AG04450 (cell line): ENCODE data around the gene HEMK1. TPM values are rescaled to one million over a fixed set of nuclear protein-coding genes. Genes with fewer than 3 reads are reported as not detected.

Experiments used
- CTCF ChIA-PET: fragments of 300-600, 350-600 bp; formaldehyde crosslinking; extraction: SDS; loops from one replicate; lab custom pipeline; 2022; ENCODE audit warnings: antibody characterized with exemption, inconsistent platforms; lab: Charles Lee
- POLR2A ChIA-PET: fragments of 350-600 bp; formaldehyde crosslinking; extraction: SDS; loops from one replicate; lab custom pipeline; 2021; ENCODE audit warnings: antibody characterized with exemption, inconsistent platforms; lab: Yijun Ruan, JAX
- DNase-seq: peaks from one replicate; pipeline ENCODE4 v3.0.0-alpha.2; 2011; ENCODE audit warnings: low read depth, low spot score
- H3K27ac ChIP-seq: one replicate; pipeline ENCODE4 v1.5.1; 2012; ENCODE audit warnings: low read depth, low read length, control low read depth
- H3K27me3 ChIP-seq: one replicate; pipeline ENCODE4 v1.6.0; 2012; ENCODE audit warnings: low read length; ENCODE audit not compliant: control insufficient read depth, insufficient read depth
- H3K4me3 ChIP-seq: 2 replicates; pipeline ENCODE4 v1.5.1; 2011; ENCODE audit warnings: mild to moderate bottlenecking, low read depth, low read length, control low read depth
- H3K9me3 ChIP-seq: 2 replicates; pipeline ENCODE4 v1.5.1; 2012; ENCODE audit warnings: low read length; ENCODE audit not compliant: control insufficient read depth, insufficient read depth
- polyA plus RNA-seq: library from polyadenylated mRNA; depleted of rRNA; stranded (reverse); fragments of >200 nt; gene quantifications from 2 replicates; pipeline ENCODE4 v1.2.3, GENCODE V29; 2011
- TF ChIP-seq, protein P1 (sequence below): IDR thresholded peaks from 2 replicates; pipeline ENCODE4 v1.5.1; 2011; ENCODE audit warnings: low read depth, low read length, control low read depth, inconsistent platforms

The HEMK1 gene
- polyA plus RNA-seq, 1 experiment: 12.1 TPM

DNA sequence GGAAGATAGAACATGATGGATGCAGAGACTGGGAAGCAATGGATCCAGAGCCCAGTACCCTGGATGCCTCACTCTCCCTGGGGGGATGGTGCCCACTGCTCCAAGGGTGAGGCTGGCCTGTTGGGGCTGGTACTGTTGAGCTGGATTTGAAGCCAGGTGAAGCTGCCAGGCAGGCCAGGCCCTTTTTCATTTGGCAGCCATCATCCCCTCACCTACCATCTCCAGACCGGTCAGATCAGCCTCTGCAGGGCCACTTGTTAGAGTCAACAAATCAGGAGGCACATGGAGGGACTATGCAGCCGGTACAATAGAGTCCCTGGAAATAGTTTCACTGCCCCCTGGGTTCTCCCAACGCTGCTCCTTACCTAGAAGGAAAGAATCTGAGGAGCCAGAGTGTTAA, 53.6 kb downstream of the HEMK1 start:
- H3K9me3 ChIP-seq: no peaks in the 10 kb centered on the region
- no peak for DNase-seq
- ChIA-PET CTCF (interaction anchor here (0.7 to 1.1 kb wide), 3 partner anchors 9 to 766 kb away, joined by 3 read pairs; no protein-coding TSS in a partner anchor), POLR2A (no interaction called here)
- H3K27me3 ChIP-seq: no peaks in the 10 kb centered on the region
- TF ChIP-seq, protein P1, sequence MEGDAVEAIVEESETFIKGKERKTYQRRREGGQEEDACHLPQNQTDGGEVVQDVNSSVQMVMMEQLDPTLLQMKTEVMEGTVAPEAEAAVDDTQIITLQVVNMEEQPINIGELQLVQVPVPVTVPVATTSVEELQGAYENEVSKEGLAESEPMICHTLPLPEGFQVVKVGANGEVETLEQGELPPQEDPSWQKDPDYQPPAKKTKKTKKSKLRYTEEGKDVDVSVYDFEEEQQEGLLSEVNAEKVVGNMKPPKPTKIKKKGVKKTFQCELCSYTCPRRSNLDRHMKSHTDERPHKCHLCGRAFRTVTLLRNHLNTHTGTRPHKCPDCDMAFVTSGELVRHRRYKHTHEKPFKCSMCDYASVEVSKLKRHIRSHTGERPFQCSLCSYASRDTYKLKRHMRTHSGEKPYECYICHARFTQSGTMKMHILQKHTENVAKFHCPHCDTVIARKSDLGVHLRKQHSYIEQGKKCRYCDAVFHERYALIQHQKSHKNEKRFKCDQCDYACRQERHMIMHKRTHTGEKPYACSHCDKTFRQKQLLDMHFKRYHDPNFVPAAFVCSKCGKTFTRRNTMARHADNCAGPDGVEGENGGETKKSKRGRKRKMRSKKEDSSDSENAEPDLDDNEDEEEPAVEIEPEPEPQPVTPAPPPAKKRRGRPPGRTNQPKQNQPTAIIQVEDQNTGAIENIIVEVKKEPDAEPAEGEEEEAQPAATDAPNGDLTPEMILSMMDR: no peak
- no peak overlapping the region for H3K4me3 ChIP-seq
- H3K27ac ChIP-seq: no peak overlapping the region

- POLR2A ChIA-PET: no interaction called here
- TF ChIP-seq, protein P1: no peak
- DNase-seq: no peak
- no peaks in the 10 kb centered on the region for H3K9me3 ChIP-seq
- CTCF ChIA-PET: no interaction called here
- no peaks in the 10 kb centered on the region for H3K27me3 ChIP-seq
- H3K4me3 ChIP-seq: no peak overlapping the region
- no peak overlapping the region for H3K27ac ChIP-seq
These were observed 54.6 kb downstream of the HEMK1 start for GRCh38 chr3:50623840-50624474.

DNA sequence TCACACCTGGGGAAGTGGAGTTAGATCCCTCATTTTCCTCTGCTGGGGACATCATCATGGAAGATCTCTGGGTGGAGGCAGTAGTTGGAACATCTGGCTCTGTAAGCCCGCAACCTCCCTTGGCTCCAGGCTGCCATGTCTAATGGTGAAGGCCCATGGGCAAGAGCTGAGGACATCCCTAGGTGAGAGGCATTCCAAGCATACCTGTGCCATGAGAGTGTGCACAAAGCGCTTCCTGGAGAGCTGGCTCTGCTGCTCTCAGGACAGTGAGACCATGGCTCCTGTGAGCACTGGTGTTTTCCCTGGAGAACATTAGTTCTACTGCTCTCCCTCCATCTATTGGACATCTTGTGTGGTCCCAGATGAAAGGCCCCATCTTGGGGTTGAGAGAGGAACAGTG, 55.3 kb downstream of the HEMK1 start:
- Histone ChIP-seq H3K27ac (no peak overlapping the region), H3K27me3 (no peaks in the 10 kb centered on the region), H3K4me3 (no peak overlapping the region), H3K9me3 (no peaks in the 10 kb centered on the region)
- TF ChIP-seq, protein P1: no peak
- POLR2A ChIA-PET: no interaction called here
- CTCF ChIA-PET: no interaction called here
- no peak for DNase-seq

- Histone ChIP-seq H3K4me3 (no peak overlapping the region), H3K27ac (no peak overlapping the region), H3K9me3 (no peaks in the 10 kb centered on the region), H3K27me3 (no peaks in the 10 kb centered on the region)
- DNase-seq: no peak
- ChIA-PET CTCF (interaction anchor here (0.6 to 4.8 kb wide), 3 partner anchors 10 to 53 kb away, joined by 3 to 22 read pairs (median 5); partner anchors contain the start of gene MAPKAPK3), POLR2A (no interaction called here)
- TF ChIP-seq, protein P1: no peak
These were observed 56.2 kb downstream of the HEMK1 start for GRCh38 chr3:50625231-50626182.

- POLR2A ChIA-PET: interaction anchor here (0.6 kb wide), 1 partner anchor 73 kb away, joined by 5 read pairs; no protein-coding TSS in a partner anchor
- CTCF ChIA-PET: interaction anchor here (0.6 to 4.8 kb wide), 5 partner anchors 11 to 125 kb away, joined by 3 to 22 read pairs (median 5); partner anchors contain the start of gene MAPKAPK3
- Histone ChIP-seq H3K9me3 (no peaks in the 10 kb centered on the region), H3K27me3 (no peaks in the 10 kb centered on the region), H3K27ac (no peak overlapping the region), H3K4me3 (no peak overlapping the region)
- TF ChIP-seq, protein P1: no peak
- no peak for DNase-seq
These were observed 57.1 kb downstream of the HEMK1 start for GRCh38 chr3:50626401-50626800.
